OCI-LY1 (cell line): Measurements from ENCODE around the gene TTC4.

Experiments
- H2AFZ ChIP-seq: fragments of 200-600 bp; sonication (generic), shearing (Covaris generic); 2 replicates; pipeline ENCODE4 v1.6.0; 2014; ENCODE audit warnings: antibody characterized with exemption, mild to moderate bottlenecking, low read length
- H3F3A ChIP-seq: fragments of 200-600 bp; sonication (generic), shearing (Covaris generic); 2 replicates; pipeline ENCODE4 v1.6.0; 2014; ENCODE audit warnings: mild to moderate bottlenecking, antibody characterized with exemption, low read length, moderate library complexity; ENCODE audit not compliant: insufficient read depth
- H3K27ac ChIP-seq: fragments of 200-600 bp; sonication (generic); 2 replicates; pipeline ENCODE4 v1.5.1; 2014; ENCODE audit warnings: low read length, mixed run types, mild to moderate bottlenecking, low read depth; ENCODE audit not compliant: poor library complexity, severe bottlenecking
- H3K27me3 ChIP-seq: fragments of 200-600 bp; sonication (generic); 2 replicates; pipeline ENCODE4 v1.6.0; 2014; ENCODE audit warnings: antibody characterized with exemption, mild to moderate bottlenecking, low read length, moderate library complexity; ENCODE audit not compliant: insufficient read depth
- H3K36me3 ChIP-seq: fragments of 200-600 bp; sonication (generic); 2 replicates; pipeline ENCODE4 v1.6.1; 2014; ENCODE audit warnings: mild to moderate bottlenecking, antibody characterized with exemption, low read length, moderate library complexity, mixed read lengths; ENCODE audit not compliant: insufficient read depth
- H3K4me1 ChIP-seq: fragments of 200-600 bp; sonication (generic); 2 replicates; pipeline ENCODE4 v1.5.1; 2014; ENCODE audit warnings: mild to moderate bottlenecking, low read length, moderate library complexity; ENCODE audit not compliant: insufficient read depth, severe bottlenecking
- H3K4me2 ChIP-seq: fragments of 200-600 bp; sonication (generic), shearing (Covaris generic); 2 replicates; pipeline ENCODE4 v1.6.1; 2014; ENCODE audit warnings: low read length
- H3K4me3 ChIP-seq: fragments of 200-600 bp; sonication (generic); 2 replicates; pipeline ENCODE4 v1.5.1; 2014; ENCODE audit warnings: low read length, low read depth, mild to moderate bottlenecking, mixed read lengths; ENCODE audit not compliant: poor library complexity, severe bottlenecking
- H3K79me2 ChIP-seq: fragments of 200-600 bp; shearing (Covaris generic); 2 replicates; pipeline ENCODE4 v1.6.1; 2016; ENCODE audit warnings: mixed run types, low read length, mixed read lengths; ENCODE audit not compliant: insufficient read depth
- H3K9ac ChIP-seq: fragments of 200-600 bp; sonication (generic), shearing (Covaris generic); 2 replicates; pipeline ENCODE4 v1.6.1; 2014; ENCODE audit warnings: mild to moderate bottlenecking, low read length, mixed read lengths
- H3K9me2 ChIP-seq: fragments of 200-600 bp; sonication (generic), shearing (Covaris generic); 2 replicates; pipeline ENCODE4 v1.6.1; 2014; ENCODE audit warnings: low read depth, mild to moderate bottlenecking, low read length, mixed read lengths
- H3K9me3 ChIP-seq: fragments of 200-600 bp; shearing (Covaris generic); 2 replicates; pipeline ENCODE4 v1.6.1; 2014; ENCODE audit warnings: low read length, mixed read lengths
- H4K20me1 ChIP-seq: fragments of 200-600 bp; sonication (generic), shearing (Covaris generic); 2 replicates; pipeline ENCODE4 v1.6.0; 2016; ENCODE audit warnings: mild to moderate bottlenecking, low read length; ENCODE audit not compliant: insufficient read depth
- EZH2 ChIP-seq: fragments of 200-600 bp; sonication (generic), shearing (Covaris generic); IDR thresholded peaks from 2 replicates; pipeline ENCODE4 v1.8.0; 2017; ENCODE audit warnings: borderline replicate concordance, mixed run types, mild to moderate bottlenecking, antibody characterized with exemption, low read length, moderate library complexity, mixed read lengths
- TF ChIP-seq, protein P1 (sequence below): fragments of 200-600 bp; sonication (generic), shearing (Covaris generic); IDR thresholded peaks from 2 replicates; pipeline ENCODE4 v1.5.1; 2017; ENCODE audit warnings: mild to moderate bottlenecking, antibody characterized with exemption, low read length, moderate library complexity, mixed read lengths

TTC4 gene

DNA sequence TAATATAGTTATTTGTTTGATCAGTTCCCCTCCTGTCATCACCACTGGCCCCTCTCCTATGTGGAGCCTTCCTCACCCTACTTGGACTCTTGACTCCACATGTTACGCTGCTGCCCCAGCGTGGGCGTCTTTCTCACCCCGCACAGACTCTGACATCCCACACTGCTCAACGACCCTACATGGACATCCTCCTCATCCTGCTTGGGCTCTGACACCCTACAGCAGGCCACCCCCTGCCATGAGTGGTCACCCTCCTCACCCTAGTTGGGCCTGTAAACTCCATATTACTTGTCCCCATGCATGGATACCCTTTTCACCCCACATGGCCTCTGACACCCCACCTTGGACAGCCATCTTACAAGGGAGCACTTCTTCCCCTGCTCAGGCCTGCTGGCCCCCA lies 21.0 kb downstream of the TTC4 start:
- Histone ChIP-seq H3K4me3 (no peak overlapping the region), H3K9me3 (no peaks in the 10 kb centered on the region), H3K27ac (no peak overlapping the region), H3K4me1 (no peaks in the 10 kb centered on the region), H3F3A (no peaks in the 10 kb centered on the region), H3K9ac (no peak overlapping the region), H3K27me3 (no peaks in the 10 kb centered on the region), H4K20me1 (no peaks in the 10 kb centered on the region), H3K36me3 (peaks cover 67% of the 10 kb centered on the region), H2AFZ (no peak overlapping the region), H3K9me2 (no peaks in the 10 kb centered on the region), H3K79me2 (no peaks in the 10 kb centered on the region), H3K4me2 (no peak overlapping the region)
- TF ChIP-seq EZH2, result no peak
- TF ChIP-seq, protein P1, sequence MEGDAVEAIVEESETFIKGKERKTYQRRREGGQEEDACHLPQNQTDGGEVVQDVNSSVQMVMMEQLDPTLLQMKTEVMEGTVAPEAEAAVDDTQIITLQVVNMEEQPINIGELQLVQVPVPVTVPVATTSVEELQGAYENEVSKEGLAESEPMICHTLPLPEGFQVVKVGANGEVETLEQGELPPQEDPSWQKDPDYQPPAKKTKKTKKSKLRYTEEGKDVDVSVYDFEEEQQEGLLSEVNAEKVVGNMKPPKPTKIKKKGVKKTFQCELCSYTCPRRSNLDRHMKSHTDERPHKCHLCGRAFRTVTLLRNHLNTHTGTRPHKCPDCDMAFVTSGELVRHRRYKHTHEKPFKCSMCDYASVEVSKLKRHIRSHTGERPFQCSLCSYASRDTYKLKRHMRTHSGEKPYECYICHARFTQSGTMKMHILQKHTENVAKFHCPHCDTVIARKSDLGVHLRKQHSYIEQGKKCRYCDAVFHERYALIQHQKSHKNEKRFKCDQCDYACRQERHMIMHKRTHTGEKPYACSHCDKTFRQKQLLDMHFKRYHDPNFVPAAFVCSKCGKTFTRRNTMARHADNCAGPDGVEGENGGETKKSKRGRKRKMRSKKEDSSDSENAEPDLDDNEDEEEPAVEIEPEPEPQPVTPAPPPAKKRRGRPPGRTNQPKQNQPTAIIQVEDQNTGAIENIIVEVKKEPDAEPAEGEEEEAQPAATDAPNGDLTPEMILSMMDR, result no peak

DNA sequence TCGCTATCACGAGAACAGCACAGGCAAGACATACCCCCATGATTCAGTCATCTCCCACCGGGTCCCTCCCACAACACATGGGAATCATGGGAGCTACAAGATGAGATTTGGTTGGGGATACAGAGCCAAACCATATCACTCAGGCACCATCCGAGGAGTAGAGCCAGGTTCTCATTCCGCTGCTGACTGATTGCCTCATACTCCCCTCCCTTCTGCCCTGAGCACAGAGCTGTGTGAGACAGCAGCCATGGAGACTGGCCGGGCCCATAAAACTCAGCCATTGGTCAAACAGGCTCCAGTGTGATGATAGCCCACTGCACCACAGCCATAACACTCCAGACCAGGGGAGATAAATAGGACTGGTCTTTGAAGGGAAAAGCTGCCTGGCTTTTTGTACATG lies 22.6 kb downstream of the TTC4 start:
- H3K27ac ChIP-seq, result no peak overlapping the region
- no peaks in the 10 kb centered on the region for H3K9me2 ChIP-seq
- H4K20me1 ChIP-seq, result no peaks in the 10 kb centered on the region
- no peaks in the 10 kb centered on the region for H3K9me3 ChIP-seq
- no peak overlapping the region for H3K4me2 ChIP-seq
- no peaks in the 10 kb centered on the region for H3K4me1 ChIP-seq
- no peaks in the 10 kb centered on the region for H3K27me3 ChIP-seq
- peaks cover 76% of the 10 kb centered on the region for H3K36me3 ChIP-seq
- TF ChIP-seq, protein P1, result no peak
- no peak for TF ChIP-seq EZH2
- no peaks in the 10 kb centered on the region for H3K79me2 ChIP-seq
- H3K9ac ChIP-seq, result no peak overlapping the region
- no peak overlapping the region for H2AFZ ChIP-seq
- no peak overlapping the region for H3K4me3 ChIP-seq
- H3F3A ChIP-seq, result no peaks in the 10 kb centered on the region

DNA sequence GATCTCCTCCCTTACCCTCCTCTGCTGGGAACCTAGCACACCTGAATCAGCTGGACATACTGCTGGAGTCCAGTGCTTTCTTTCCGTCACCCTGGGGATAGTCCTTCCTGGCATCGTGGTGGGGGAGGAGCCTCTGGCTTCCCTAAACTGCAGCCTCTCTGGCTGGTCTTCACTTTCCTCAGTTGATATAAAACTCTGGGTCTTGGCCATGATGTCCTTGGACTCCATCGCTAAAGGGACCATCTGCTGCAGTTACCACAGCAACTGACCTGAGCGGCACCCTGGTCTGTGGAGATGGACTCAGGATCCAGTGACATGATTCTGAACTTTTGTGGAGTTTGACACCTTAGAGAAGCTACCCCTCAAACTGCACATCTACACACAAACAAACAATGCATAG lies 25.9 kb downstream of the TTC4 start:
- H3K36me3 ChIP-seq, result peaks cover 63% of the 10 kb centered on the region

More for the DNA sequence above, 25.9 kb downstream of the TTC4 start:
- Histone ChIP-seq H3K4me2 (no peak overlapping the region), H3F3A (no peaks in the 10 kb centered on the region), H3K27ac (no peak overlapping the region), H3K9ac (no peak overlapping the region), H3K79me2 (no peaks in the 10 kb centered on the region), H3K4me3 (no peak overlapping the region), H4K20me1 (no peaks in the 10 kb centered on the region), H3K9me3 (no peaks in the 10 kb centered on the region), H3K9me2 (no peaks in the 10 kb centered on the region), H2AFZ (no peak overlapping the region), H3K27me3 (no peaks in the 10 kb centered on the region), H3K4me1 (no peaks in the 10 kb centered on the region)
- TF ChIP-seq EZH2, result no peak
- TF ChIP-seq, protein P1, result no peak
